H54 (cell line): ENCODE measurements around the gene OTOG.

Source experiments
- DNase-seq: peaks from one replicate; pipeline ENCODE4 v3.0.0; 2011; ENCODE audit warnings: low spot score, mixed read lengths; ENCODE audit not compliant: insufficient read length
- FAIRE-seq: peaks from 3 replicates; lab custom pipeline; 2011; peaks lifted over from hg19 to GRCh38; lab: Jason Lieb, UNC
- POLR2A ChIP-seq: IDR thresholded peaks from 2 replicates; pipeline ENCODE4 v1.6.1; 2011; ENCODE audit warnings: low read depth, mild to moderate bottlenecking, low read length

Gene OTOG

DNA sequence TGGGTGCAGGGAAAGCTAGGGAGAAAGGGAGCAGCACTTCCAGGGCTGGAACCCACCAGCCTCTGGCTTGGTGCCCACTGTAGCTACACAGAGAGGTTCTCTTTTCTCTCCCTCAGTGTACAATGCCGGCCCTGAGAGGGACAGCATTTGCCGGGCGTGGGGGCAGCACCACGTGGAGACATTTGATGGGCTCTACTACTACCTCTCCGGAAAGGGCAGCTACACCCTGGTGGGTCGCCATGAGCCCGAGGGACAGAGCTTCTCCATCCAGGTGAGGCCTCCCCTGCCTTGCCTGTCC is 6.1 kb downstream of the OTOG start:
- FAIRE-seq (no peak), DNase-seq (no peak)
- no peak for TF ChIP-seq POLR2A

DNA sequence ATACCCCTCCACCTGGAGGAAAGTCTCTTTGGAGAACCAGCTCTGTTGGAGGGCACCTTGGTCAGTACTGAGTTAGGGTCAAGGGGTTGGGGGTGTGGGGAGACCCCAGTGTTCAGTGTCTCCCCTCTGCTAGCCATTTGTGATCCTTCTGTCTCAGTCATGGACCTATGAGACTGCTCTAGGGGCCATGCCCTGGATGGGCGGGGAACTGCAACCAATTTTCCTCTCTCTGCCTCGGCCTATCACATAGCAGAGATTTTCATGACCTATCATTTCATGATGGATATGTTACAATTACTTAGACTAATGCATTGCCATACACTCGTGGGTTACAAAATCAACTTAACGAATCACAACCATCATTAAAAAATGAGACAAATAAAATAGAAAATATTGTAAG is 7.4 kb downstream of the OTOG start:
- DNase-seq: no peak
- no peak for FAIRE-seq

DNA sequence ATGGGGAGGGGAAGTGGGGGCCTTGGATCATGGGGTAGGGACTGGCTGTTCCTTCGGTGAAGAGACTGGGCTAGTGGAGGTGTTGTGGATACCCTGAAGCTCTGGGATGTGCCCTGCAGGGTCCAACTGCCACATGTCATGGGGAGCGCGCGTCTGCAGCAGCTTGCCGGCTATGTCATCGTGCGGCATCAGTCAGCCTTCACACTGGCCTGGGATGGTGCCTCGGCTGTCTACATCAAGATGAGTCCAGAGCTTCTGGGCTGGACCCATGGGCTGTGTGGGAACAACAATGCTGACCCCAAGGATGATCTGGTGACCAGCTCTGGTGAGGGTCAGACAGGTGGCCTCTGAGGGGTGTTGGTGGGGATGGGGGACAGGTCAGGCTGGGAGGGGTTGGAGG is 9.9 kb downstream of the OTOG start:
- no peak for TF ChIP-seq POLR2A
- no peak for DNase-seq
- no peak for FAIRE-seq

More for the DNA sequence above, 7.4 kb downstream of the OTOG start:
- TF ChIP-seq POLR2A: no peak

DNA sequence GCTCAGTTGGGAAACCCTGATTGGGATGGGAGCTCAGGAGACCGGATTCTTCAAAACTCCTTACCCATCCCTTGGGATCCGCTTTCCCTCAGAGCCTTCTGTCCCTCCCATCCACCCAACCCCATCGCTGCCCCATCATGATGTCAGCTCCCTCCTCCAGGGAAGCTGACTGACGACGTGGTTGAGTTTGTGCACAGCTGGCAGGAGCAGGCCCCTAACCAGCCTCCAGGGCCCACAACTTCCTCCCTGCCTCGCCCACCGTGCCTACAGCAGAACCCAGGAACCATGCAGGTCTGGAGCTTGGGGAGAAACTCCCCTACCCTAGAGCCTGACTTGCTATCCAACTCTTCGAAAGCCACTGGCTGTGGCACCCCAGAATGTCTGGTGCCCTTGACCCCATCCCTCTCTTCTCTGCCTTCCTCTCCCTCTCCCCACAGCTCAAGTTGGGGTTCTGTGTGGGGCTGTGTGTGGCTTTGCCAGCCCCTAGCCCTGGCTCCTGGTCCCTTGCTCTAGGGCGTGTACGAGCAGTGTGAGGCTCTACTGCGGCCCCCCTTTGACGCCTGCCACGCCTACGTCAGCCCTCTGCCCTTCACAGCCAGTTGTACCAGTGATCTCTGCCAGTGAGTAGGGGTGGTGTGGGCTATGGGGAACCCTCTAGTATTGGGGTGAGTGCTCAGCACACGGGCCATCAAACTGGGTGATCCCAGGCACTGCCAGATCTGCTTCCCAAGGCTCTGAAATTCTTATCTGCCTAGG is 11.1 kb downstream of the OTOG start:
- FAIRE-seq (no peak), DNase-seq (no peak)
- TF ChIP-seq POLR2A: no peak

DNA sequence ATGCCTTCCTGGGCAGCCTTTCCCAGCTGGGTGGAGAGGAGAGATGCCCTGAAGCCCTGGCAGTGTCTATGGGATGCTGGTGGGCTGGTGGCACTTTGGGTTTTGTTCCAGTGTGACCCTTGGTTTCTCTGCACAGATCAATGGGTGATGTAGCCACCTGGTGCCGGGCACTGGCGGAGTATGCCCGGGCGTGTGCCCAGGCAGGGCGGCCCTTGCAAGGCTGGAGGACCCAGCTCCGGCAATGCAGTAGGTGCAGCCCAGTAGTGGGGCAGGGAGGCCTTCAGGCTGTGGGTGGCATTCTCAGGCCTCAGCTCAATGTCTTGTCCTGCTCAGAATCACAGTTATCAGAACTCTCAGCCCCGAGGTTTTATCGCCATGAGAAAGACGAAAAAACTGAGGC is 11.9 kb downstream of the OTOG start:
- FAIRE-seq (no peak), DNase-seq (no peak)
- TF ChIP-seq POLR2A: no peak

DNA sequence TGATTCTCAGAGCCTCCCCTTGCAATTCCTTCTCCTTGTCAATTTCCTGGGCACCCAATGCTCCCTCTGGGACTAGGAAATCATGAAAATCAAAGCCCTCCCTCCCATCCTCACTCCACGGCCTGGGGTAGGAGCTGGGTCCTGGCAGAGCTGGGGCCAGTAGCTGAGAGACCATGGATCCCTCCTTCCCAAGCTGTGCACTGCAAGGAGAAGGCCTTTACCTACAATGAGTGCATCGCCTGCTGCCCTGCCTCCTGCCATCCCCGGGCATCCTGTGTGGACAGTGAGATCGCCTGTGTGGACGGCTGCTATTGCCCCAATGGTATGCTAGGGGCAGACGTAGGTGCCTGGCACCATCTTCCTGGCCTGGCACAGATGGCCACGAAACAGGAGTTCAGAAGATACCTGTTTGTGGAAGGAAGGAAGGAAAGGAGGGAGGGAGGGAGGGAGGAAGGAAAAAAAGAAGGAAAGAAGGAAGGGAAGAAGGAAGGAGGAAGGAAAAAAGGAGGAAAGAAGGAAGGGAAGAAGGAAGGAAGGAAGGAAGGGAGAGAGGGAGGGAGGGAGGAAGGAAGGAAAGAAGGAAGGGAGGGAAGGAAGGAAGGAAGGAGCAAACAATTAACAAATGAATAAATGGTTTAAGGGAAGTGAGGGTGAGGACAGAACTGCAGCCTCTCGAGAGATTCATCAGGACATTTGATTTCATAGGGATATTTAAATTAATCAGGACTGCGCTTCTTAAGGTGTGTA is 12.5 kb downstream of the OTOG start:
- DNase-seq: no peak
- FAIRE-seq: no peak
- TF ChIP-seq POLR2A: no peak

DNA sequence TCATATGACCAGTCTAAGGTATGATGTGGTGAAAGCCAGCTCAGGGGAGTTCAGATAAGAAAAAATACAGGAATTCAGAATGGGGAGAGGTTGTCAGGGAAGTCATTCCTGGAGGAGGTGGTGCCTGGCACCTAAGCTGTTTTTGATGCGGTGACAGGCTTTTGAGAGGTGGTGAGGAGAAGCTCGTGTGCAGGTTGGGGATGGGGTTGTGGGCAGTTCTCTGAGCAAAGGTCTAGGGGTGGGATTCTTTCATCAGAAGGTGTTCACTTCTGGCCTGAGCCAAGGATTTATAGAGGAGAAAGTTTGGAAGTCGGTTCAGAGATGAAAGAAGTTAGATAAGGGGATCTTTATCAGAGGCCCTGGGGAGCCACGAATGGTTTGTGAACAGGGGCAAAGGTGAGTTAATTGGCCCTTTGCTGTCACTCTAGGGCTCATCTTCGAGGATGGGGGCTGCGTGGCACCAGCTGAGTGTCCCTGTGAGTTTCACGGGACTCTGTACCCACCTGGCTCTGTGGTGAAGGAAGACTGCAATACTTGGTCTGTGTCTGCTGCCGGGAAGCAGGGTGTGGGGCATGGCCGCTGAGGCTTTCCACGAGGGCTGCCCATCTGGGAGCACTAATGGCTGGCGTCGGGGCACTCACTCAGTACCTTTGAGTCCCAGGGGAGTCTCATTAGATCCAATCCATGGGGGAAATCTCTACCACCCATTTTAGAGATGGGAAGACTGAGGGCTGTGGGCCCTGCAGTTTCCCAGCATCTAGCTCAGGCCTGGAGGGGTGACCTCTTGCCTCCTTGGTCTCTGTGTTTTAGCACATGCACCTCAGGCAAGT is 13.4 kb downstream of the OTOG start:
- TF ChIP-seq POLR2A: no peak
- no peak for FAIRE-seq
- no peak for DNase-seq

DNA sequence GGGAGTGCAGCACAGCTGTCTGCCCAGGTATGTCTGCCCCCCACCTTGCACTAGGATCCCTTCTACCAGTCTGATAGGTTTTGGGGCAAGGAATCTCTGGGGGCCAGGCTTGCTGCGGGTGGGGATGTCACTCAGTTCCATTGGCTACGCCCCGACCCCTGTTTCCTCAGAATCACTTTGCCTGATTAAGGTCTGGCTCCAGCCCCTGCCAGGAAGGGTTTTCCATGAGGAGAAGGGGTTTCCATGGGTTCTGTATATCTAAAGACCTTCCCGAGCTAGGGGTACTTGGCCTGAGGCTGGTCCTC is 14.0 kb downstream of the OTOG start:
- DNase-seq (no peak), FAIRE-seq (no peak)
- no peak for TF ChIP-seq POLR2A

DNA sequence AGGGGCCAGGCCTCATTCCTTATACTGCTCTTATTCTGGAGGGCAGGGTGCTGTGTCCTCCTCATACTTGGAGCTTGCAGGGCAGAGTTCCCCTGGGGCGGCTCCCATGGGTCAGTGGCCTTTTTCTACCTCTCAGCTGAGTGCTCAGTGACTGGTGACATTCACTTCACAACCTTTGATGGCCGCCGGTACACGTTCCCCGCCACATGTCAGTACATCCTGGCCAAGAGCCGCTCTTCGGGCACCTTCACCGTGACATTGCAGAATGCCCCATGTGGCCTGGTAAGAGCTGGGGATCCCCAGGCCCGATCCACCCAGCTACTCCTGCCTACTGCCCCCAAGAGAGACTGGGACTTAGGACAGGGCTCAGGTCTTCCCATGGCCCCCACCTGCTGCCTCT is 14.5 kb downstream of the OTOG start:
- no peak for TF ChIP-seq POLR2A
- DNase-seq: no peak
- FAIRE-seq: no peak

DNA sequence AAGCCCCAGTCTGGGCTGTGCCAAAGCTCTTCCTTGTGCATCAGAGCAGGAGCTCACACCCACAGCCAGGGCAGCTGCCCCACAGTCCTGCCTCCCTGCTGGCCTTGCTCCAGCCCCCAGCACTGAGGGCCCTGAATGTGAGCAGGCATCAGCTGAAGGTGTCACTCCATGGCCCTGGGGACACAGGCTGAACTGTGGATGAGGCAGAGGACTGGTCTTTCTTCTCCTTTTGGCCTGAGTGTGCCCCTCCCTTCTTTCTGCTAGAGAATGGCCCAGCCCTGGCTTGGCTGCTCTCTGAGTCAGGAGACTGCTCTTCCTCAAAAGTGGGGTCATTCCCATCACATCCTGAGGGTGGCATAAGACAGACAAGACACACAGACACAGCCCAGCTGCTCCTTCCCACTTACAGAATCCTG is 16.2 kb downstream of the OTOG start:
- TF ChIP-seq POLR2A: no peak
- FAIRE-seq: no peak
- DNase-seq: no peak

DNA sequence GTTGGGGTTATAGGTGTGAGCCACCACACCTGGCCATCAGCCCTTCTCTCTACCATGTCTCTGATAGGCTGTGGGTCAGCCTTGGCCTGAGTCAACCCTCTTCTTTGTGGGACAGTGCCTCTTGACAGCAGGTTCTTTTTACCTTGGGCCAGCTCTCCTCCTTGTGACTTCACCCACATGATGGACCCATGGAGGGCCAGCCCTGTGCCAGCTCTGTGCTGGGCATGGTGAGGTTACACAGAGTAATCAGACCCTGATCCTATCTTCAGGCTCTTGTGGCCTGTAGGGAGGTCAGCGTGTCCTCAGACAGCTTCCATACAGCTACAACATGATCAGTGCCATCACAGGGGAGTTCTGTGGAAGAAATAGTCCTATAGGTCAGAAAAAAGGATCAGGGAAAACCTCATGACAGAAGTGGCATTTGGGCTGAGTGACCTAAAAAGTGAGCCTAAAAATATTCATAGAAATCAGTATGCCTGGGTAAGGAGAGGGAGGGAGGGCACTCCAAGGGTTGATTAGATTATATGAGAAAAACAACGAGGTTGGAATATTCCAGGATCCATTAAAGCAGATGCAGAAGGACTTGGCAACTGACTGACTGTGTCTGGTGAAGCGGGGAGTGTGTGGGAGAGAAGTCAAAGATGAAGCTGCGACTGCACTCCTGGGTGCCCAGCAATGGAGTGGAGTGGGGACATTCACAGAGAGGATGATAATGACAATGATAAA is 17.1 kb downstream of the OTOG start:
- FAIRE-seq: no peak
- no peak for TF ChIP-seq POLR2A

DNA sequence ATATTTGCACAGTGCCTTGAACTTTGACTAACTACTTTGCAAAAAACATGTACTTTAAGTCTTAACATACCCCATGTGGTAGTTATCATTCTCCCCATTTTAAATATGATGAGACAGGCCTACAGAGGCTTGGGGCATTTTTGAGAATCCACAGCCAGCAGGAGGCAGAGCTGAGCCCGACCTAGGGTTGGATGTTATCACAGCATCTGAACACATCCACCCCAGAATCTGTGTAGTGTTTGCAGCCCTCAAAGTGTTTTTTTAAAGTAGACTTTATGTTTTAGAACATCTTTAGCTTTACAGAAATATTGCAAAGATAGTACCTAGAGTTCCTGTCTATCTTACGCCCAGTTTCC is 17.6 kb downstream of the OTOG start:
- TF ChIP-seq POLR2A: no peak
- FAIRE-seq (no peak), DNase-seq (no peak)

More for the DNA sequence above, 17.1 kb downstream of the OTOG start:
- DNase-seq: no peak

DNA sequence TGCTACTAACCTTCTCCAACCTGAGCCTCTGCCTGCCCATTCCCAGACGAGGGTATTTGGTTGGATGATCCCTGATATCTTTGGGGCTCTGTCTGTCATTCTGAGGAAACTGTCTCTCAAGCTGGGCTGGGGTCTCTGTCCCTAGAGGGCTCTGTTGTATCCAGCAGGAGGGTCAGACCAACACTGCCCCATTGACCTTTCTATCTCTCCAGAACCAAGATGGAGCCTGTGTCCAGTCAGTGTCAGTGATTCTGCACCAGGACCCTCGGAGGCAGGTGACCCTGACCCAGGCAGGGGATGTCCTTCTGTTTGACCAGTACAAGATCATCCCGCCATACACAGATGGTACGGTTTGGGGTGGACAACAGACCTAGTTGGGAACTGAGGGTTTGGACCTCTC is 21.9 kb downstream of the OTOG start:
- no peak for FAIRE-seq
- DNase-seq: no peak
- TF ChIP-seq POLR2A: no peak

DNA sequence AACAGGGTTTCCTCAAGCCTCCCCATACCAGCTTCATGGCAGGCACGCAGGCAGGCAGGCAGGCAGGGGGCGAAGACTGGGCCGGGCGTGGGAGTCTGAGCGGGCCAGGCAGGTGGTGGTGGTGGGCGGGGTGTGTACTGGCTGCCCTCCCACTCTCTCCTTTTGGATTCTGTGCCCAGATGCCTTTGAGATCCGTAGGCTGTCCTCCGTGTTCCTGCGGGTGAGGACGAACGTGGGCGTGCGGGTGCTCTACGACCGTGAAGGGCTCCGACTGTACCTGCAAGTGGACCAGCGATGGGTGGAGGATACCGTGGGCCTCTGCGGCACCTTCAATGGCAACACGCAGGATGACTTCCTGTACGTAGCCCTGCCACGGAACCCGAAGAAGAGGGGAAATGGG is 23.0 kb downstream of the OTOG start:
- DNase-seq (no peak), FAIRE-seq (no peak)
- TF ChIP-seq POLR2A: no peak
